ENCODE measurements around the gene GSG1L.

- TF ChIP-seq CTCF (optimal IDR thresholded peaks at IDR 0.05 in 1 of 3, IDR thresholded peaks at IDR 0.05 in 1 of 3, conservative IDR thresholded peaks at IDR 0.05 in 1 of 3; ENCODE audit: extremely low read depth in 1 of 3, insufficient read depth in 2 of 3, low read length in 3 of 3) (no peak), EZH2 (IDR thresholded peaks at IDR 0.05; ENCODE audit: low read length) (no peak)
These were observed 303.3 kb downstream of the GSG1L start for GRCh38 chr16:27759967-27760788.

Data from keratinocyte (primary cell).